SK-N-MC (cell line): ENCODE data around the gene FAM184A.
"Not testable (repeated sequence)": the region's sequence is repeated elsewhere in the genome, so short reads cannot be mapped to it uniquely, and the experiment has no call there.

Source experiments
- DNase-seq: peaks from one replicate; pipeline ENCODE4 v3.0.0-alpha.2; 2011; ENCODE audit warnings: low read depth, low spot score
- H3K27ac ChIP-seq: fragments of 200-600 bp; sonication (generic); 2 replicates; pipeline ENCODE4 v1.5.1; 2016; ENCODE audit warnings: mixed run types
- H3K36me3 ChIP-seq: fragments of 200-600 bp; sonication (generic); 2 replicates; pipeline ENCODE4 v1.6.1; 2017; ENCODE audit warnings: antibody characterized with exemption, low read length, mixed read lengths; ENCODE audit not compliant: insufficient read depth
- H3K4me3 ChIP-seq: fragments of 200-600 bp; sonication (generic); 2 replicates; pipeline ENCODE4 v1.5.1; 2016
- H3K9ac ChIP-seq: fragments of 200-600 bp; sonication (generic); 2 replicates; pipeline ENCODE4 v1.8.0; 2017; ENCODE audit warnings: mixed run types, mixed read lengths; ENCODE audit not compliant: insufficient read length
- H3K9me3 ChIP-seq: fragments of 200-600 bp; sonication (generic); 2 replicates; pipeline ENCODE4 v1.6.1; 2017; ENCODE audit warnings: low read depth, mild to moderate bottlenecking, antibody characterized with exemption, low read length, moderate library complexity, mixed read lengths
- EZH2 ChIP-seq: fragments of 200-600 bp; sonication (generic); IDR thresholded peaks from one replicate; pipeline ENCODE4 v1.6.1; 2017; ENCODE audit warnings: antibody characterized with exemption
- FOXP2 ChIP-seq: optimal IDR thresholded peaks from 2 replicates; pipeline ENCODE3; 2011; ENCODE audit warnings: mild to moderate bottlenecking, moderate library complexity; ENCODE audit not compliant: insufficient read depth; ENCODE audit errors: extremely low read length, control extremely low read depth
- POLR2AphosphoS5 ChIP-seq: IDR thresholded peaks from 2 replicates; pipeline ENCODE4 v1.6.1; 2012; ENCODE audit warnings: mild to moderate bottlenecking, low read depth, low read length, borderline replicate concordance

FAM184A gene

GRCh38 chr6:119108076-119108475 lies 29.6 kb upstream of the FAM184A start:
- DNase-seq = no peak
- Histone ChIP-seq H3K27ac (no peak overlapping the region), H3K36me3 (no peaks in the 10 kb centered on the region), H3K9me3 (no peaks in the 10 kb centered on the region), H3K4me3 (no peak overlapping the region), H3K9ac (no peak overlapping the region)
- TF ChIP-seq FOXP2 (no peak), POLR2AphosphoS5 (no peak), EZH2 (no peak)

GRCh38 chr6:119105282-119105681 lies 26.8 kb upstream of the FAM184A start:
- DNase-seq = no peak
- Histone ChIP-seq H3K27ac (no peak overlapping the region), H3K4me3 (no peak overlapping the region), H3K9ac (no peak overlapping the region), H3K9me3 (no peaks in the 10 kb centered on the region), H3K36me3 (no peaks in the 10 kb centered on the region)
- TF ChIP-seq FOXP2 = no peak
- no peak for TF ChIP-seq EZH2
- TF ChIP-seq POLR2AphosphoS5 = no peak

GRCh38 chr6:119102901-119103300 lies 24.4 kb upstream of the FAM184A start:
- H3K9me3 ChIP-seq = no peaks in the 10 kb centered on the region
- H3K36me3 ChIP-seq = no peaks in the 10 kb centered on the region
- TF ChIP-seq POLR2AphosphoS5 (no peak), FOXP2 (no peak), EZH2 (no peak)
- H3K4me3 ChIP-seq = no peak overlapping the region
- no peak for DNase-seq
- no peak overlapping the region for H3K27ac ChIP-seq
- no peak overlapping the region for H3K9ac ChIP-seq

GRCh38 chr6:119100115-119100514 lies 21.7 kb upstream of the FAM184A start:
- TF ChIP-seq FOXP2 = no peak
- H3K36me3 ChIP-seq = no peaks in the 10 kb centered on the region
- H3K27ac ChIP-seq = no peak overlapping the region
- no peak overlapping the region for H3K4me3 ChIP-seq
- DNase-seq = no peak
- H3K9me3 ChIP-seq = no peaks in the 10 kb centered on the region
- no peak overlapping the region for H3K9ac ChIP-seq

- not testable (repeated sequence) for H3K4me3 ChIP-seq, H3K27ac ChIP-seq, H3K9ac ChIP-seq, H3K36me3 ChIP-seq, H3K9me3 ChIP-seq, DNase-seq
Observed at GRCh38 chr6:119097815-119098361, 19.4 kb upstream of the FAM184A start.

GRCh38 chr6:119096721-119097565 lies 18.5 kb upstream of the FAM184A start:
- no peak overlapping the region for H3K9ac ChIP-seq
- no peak for DNase-seq
- H3K4me3 ChIP-seq = no peak overlapping the region
- H3K9me3 ChIP-seq = no peaks in the 10 kb centered on the region
- H3K27ac ChIP-seq = no peak overlapping the region
- TF ChIP-seq FOXP2 = no peak
- TF ChIP-seq POLR2AphosphoS5 = no peak
- TF ChIP-seq EZH2 = no peak
- no peaks in the 10 kb centered on the region for H3K36me3 ChIP-seq

GRCh38 chr6:119090256-119090655 lies 11.8 kb upstream of the FAM184A start:
- H3K9ac ChIP-seq = no peak overlapping the region
- TF ChIP-seq FOXP2 (no peak), POLR2AphosphoS5 (no peak), EZH2 (no peak)
- H3K9me3 ChIP-seq = no peaks in the 10 kb centered on the region
- no peak for DNase-seq
- H3K4me3 ChIP-seq = no peak overlapping the region
- no peaks in the 10 kb centered on the region for H3K36me3 ChIP-seq
- H3K27ac ChIP-seq = no peak overlapping the region

GRCh38 chr6:119084784-119085183 lies 6.3 kb upstream of the FAM184A start:
- no peak for DNase-seq
- Histone ChIP-seq H3K36me3 (no peaks in the 10 kb centered on the region), H3K9ac (no peak overlapping the region), H3K9me3 (no peaks in the 10 kb centered on the region), H3K27ac (no peak overlapping the region), H3K4me3 (no peak overlapping the region)
- TF ChIP-seq FOXP2 (no peak), EZH2 (no peak), POLR2AphosphoS5 (no peak)

GRCh38 chr6:119083007-119083406 lies 4.5 kb upstream of the FAM184A start:
- TF ChIP-seq EZH2 = no peak
- TF ChIP-seq POLR2AphosphoS5 = no peak
- TF ChIP-seq FOXP2 = no peak
- DNase-seq = no peak
- H3K9ac ChIP-seq = no peak overlapping the region
- H3K27ac ChIP-seq = no peak overlapping the region
- no peak overlapping the region for H3K4me3 ChIP-seq
- H3K9me3 ChIP-seq = no peaks in the 10 kb centered on the region
- no peaks in the 10 kb centered on the region for H3K36me3 ChIP-seq
